Stimulated activated CD4-positive, alpha-beta T cell treated with anti-CD3 and anti-CD28 coated beads, Interleukin-15, amount 100 ng/mL, for 24 hours (primary cell): ENCODE data around the gene TUT4.

Source experiments
- DNase-seq: peaks from one replicate; pipeline ENCODE4 v3.0.0-alpha.2; 2020

Gene TUT4

GRCh38 chr1:52532731-52533327, 20.1 kb downstream of the TUT4 start:
- DNase-seq, result no peak

DNA sequence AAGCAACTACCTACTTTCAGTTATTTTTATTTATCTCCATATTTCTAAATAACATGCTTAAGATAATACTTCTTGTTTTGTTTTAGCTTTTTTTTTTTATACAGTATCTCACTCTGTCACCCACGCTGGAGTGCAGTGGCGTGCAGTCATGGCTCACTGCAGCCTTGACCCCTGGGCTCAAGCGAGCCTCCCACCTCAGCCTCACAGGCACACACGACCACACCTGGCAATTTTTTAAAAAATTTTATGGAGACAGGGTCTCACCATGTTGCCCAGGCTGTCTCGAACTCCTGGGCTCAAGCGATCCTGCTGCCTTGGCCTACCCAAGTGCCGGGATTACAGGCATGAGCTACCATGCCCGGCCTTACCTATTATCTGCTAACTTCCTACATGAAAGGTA, 20.6 kb downstream of the TUT4 start:
- DNase-seq, result no peak

GRCh38 chr1:52531249-52531872, 21.5 kb downstream of the TUT4 start:
- no peak for DNase-seq

GRCh38 chr1:52530563-52531144, 22.2 kb downstream of the TUT4 start:
- DNase-seq, result no peak

DNA sequence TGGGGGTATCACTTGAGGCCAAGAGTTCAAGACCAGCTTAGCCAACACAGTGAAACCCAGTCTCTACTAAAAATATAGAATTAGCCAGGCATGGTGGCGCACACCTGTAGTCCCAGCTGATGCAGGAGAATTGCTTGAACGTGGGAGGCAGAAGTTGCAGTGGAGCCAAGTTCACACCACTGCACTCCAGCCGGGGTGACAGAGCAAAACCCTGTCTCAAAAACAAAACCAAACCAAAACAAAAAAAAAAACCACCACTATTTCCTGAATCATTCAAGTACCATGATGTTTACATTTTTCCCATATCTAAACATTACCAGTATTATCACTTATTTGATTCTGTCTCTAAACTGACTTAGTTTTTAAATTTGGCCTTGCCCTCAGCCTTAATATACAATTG, 29.5 kb downstream of the TUT4 start:
- DNase-seq, result no peak

DNA sequence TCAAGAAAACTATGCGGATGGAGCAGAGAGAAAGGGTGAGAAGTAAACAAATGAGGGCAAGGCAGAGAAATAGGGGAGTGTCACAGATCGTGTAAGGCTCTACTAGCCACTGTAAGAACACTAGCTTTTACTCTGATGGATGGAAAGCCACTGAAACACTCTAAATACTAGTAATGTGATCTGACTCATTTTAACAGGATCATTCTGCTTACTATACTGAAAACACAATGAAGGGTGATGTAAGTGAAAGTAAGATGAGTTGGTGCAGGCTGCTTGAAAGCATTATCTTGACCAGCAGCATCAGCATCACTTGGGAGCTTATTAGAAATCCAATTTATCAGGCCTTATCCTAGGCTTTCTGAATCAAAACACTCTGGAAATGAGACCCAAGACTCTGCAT, 32.7 kb downstream of the TUT4 start:
- DNase-seq, result no peak

- no peak for DNase-seq
These were observed 33.9 kb downstream of the TUT4 start for GRCh38 chr1:52518962-52519361.

DNA sequence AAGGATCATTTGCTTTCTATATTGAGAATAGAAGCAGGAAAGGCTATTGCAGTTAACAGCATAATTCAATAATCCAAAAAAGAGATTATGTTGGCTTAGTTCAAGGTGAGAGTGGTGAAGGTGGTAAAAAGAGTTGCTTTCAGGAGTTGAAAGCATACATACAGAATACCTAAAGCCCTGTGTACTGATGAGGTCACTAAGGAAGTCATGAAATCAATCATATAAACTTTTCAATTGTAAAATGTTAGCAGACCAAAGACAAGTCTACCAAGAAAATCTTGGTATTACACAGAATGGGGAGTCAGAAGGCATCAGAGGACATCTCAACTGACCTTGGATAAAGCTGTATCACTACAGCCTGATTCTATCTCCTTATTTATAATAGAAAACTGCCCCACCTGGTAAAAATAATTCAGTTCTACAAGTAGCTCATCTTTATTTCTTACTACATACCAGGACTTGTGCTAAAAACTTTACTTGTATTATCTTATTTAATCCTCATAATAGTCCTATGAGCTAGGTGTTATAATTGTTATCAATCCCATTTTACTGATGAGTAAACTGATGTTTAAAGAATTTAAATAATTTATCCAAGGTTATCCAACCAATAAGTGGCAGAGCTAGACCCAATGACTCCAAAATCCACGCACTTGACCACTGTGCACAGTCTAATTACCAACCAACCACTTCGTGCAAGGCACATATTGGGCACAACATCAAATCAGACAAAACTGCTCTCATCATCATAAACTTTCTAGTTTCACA, 40.9 kb downstream of the TUT4 start:
- no peak for DNase-seq

GRCh38 chr1:52511439-52511838, 41.5 kb downstream of the TUT4 start:
- DNase-seq, result no peak

DNA sequence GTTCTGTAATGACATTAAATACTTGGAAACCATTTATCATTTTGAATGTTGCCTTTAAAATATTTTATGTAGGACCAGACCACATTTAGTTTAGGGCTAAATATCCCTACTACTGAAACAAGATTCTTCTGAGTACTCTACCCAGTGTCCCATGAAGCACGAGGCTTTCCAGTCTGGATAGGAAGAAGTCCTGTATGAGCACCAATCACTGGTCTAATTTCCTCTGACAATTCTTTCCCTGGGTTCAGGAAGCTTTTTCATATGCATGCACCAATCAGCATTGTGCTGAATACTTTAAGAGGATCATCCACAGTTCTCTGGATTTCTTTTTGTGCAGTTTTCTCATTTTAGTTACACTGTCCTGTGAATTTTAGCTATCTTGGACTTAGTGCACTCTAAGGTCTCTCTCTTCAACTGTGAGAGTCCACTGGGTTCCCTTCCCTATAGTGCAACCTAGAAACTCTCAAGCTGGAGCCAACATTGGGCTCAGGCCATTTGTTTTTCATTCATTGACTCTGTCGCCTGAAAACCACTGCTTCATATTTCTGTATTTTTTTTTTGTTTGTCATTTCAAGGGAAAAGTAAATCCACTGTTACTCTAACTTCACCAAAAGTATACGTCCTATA, 45.9 kb downstream of the TUT4 start:
- DNase-seq, result no peak

DNA sequence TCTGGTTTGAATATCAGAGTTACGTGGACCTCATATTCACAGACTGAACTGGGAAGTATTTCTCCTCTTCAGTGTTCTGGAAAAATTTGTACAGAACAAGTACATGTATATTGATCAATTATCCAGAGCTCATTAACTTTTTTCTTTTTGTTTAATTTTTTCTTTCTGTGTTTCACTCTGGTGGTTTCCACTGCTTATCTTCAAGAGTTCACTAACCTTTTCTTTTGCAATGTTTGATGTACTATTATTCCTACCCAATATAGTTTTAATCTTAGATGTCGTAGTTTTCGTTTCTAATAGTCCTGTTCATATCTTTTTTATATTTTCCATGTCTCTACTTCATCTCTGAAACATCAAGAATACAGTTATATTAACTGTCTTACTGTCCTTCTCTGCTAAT, 46.5 kb downstream of the TUT4 start:
- DNase-seq, result no peak

DNA sequence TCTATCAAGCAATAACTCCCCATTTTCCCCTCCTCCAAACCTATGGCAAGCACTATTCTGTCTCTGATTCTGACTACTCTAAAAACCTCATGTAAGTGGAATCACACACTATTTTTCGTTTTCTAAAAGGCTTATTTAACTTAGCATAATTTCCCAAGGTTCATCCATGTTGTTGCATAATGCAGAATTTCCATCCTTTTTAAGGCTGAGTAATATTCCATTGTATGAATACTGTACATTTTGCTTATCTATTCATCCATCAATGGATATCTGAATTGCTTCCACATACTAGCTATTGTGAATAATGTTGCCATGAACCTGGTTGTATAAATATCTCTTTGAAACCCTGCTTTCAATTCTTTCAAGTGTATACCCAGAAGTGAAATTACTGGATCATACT, 48.2 kb downstream of the TUT4 start:
- DNase-seq, result no peak

DNA sequence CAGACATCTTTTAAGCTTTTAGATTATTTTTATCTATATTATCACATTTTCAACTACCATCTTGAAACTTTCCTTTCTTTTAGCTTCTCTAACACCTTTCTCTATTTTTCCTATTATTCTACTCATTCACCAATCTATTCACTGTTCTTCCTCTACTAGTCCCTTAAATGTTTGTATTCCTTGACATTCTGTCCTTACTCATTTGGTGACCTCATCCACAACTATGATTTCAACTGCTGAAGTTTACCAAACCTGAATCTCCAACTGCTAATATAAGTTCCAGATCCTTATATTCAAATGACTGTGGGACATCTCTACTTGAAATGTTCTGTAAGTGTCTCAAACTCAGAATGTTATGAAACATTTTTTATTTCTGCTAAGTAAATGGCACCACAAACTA, 49.2 kb downstream of the TUT4 start:
- DNase-seq, result no peak

- no peak for DNase-seq
These were observed 50.1 kb downstream of the TUT4 start for GRCh38 chr1:52502789-52503188.

DNA sequence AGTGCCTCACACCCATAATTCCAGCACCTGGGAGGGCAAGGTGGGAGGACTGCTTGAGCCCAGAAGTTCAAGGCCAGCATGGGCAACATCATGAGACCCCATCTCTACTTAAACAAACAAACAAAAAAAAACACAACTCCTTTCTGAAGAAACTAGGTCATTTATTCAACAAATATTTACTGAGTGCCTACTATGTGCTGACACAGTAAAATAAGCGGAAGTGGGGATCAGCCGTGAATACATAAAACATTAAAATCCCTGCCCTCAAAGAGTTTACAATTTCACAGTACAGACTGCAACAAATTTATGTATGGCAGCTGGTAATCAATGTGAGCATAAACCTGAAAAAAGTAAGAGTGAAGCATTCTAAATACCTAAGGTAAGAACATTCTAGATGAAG, 65.3 kb downstream of the TUT4 start:
- no peak for DNase-seq

GRCh38 chr1:52482326-52483004, 70.4 kb downstream of the TUT4 start:
- no peak for DNase-seq

DNA sequence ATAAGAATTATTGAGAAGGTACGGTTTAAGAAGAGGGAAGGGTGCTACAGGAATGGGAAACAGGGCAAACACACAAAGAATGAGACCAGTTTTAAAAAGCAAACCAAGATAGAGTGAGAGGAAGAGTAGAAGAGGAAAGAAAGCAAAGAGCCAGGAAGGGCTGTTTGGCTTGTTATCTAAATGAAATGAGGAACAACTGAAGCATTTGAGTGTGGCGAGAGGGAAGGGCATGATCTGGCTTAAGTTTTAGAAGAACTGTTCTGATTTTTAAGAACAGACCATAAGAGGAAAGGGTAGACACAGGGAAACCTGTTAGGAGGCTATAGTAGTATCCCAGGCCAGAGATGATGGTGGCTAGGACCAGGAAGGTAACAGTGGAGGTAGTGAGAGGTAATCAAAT, 73.8 kb downstream of the TUT4 start:
- no peak for DNase-seq

GRCh38 chr1:52477876-52478275, 75.0 kb downstream of the TUT4 start:
- DNase-seq, result no peak

DNA sequence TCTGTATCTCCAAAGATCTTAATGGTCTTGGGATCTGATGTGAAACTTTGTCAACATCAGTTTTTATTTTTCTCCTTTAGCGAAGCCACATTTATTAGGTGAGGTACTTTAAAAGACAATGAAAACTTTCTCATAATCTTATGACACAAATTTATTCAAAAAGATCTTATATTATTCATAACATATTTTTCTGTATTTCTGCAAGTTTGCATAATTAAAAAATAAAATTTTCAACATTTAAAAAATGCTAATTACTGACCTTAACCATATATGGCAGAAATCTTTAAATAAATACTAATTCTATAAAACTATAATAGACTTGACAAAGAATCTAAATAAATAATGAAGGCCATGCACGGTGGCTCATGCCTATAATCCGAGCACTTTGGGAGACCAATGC, 75.9 kb downstream of the TUT4 start:
- DNase-seq, result no peak

DNA sequence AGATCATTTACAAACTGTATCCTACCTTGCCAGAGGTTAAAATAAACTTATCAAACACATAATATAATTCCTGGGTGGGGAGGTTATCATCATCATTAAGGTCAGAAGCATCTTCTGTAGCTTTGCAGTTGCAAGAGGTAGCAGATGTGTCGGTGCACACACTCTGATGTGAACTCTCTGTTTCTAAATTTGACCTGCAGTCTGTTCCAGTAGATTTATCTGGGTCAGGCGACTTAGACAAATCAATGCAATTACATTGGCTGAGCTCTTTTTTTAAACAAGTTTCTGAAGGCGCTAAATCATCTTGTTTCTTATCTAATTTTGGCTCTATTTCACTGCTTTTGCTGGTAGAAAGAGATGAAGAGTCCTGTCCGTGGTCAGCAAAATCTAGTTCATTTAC, 78.1 kb downstream of the TUT4 start:
- no peak for DNase-seq

DNA sequence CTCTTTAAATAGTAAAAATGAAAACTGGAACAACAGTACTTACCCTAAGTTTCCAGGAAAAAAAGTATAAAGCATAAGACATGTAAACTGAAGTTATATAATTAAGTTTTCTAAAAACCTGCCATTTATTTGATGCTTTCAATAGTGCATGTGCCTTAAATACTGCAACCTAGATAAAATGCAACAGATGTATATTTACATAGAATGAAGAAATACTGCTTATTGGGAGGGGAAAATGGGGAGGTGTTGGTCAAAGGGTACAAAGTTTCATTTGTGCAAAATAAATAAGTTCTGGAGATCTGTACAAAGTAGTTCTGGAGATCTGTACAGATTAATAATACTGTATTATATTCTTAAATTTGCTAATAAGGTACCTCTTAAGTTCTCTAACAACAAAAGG, 79.9 kb downstream of the TUT4 start:
- DNase-seq, result no peak

- DNase-seq, result no peak
These were observed 80.5 kb downstream of the TUT4 start for GRCh38 chr1:52472384-52472783.

- DNase-seq, result no peak
These were observed 83.8 kb downstream of the TUT4 start for GRCh38 chr1:52469108-52469507.
